NCI-H2171 treated with DMSO at 0.1 percent for 48 hours (cell line): ENCODE results near the gene DOCK4.

Experiments
- DNase-seq: peaks from one replicate; lab custom pipeline; 2025; lab: John Stamatoyannopoulos, UW

Gene DOCK4

DNA sequence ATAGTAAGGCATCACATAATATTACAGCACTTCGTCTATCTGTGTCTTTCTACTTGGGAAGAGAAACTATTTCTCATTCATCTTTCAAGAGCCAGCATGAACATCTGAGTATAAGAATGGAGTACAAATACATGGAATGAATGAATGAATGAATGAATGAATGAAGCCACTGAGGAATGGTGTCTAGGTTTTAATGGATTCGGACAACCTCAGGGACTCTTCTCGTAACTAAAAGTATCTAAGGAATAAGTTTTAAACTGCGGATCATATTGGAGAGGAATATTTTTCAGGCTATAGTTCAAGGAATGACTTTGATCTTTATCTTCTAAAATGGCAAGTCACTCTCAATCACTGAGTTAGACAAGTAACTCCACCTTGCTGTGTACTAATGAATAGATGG is 199.0 kb downstream of the DOCK4 start:
- DNase-seq, result no peak

- no peak for DNase-seq
Measured at GRCh38 chr7:112006071-112006470, 200.1 kb downstream of the DOCK4 start.

DNA sequence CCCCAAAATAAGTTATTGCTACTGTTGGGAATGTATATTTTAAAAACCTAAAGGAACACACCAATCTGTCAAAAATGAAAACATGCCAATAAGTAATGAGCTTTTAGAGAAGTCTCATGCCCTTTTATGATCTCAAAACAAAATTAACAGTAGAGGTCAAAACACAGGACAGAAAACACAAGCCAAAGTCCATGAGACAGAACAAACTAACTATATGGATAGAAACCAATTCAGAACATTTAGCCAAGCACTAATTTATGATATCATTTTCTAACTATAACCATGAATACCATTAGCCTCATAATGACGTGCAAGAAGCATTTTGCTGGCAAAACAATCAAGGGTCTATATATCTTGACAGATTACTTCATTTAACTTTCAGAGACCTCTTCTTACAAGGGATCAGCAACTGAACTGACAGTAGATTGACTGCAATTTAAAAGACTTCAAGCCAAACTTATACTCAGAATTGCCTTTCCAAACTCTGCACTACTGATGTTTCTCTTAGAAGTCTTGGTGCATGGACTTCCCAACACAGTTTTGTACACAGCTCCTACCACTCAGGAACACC is 200.9 kb downstream of the DOCK4 start:
- DNase-seq, result no peak

DNA sequence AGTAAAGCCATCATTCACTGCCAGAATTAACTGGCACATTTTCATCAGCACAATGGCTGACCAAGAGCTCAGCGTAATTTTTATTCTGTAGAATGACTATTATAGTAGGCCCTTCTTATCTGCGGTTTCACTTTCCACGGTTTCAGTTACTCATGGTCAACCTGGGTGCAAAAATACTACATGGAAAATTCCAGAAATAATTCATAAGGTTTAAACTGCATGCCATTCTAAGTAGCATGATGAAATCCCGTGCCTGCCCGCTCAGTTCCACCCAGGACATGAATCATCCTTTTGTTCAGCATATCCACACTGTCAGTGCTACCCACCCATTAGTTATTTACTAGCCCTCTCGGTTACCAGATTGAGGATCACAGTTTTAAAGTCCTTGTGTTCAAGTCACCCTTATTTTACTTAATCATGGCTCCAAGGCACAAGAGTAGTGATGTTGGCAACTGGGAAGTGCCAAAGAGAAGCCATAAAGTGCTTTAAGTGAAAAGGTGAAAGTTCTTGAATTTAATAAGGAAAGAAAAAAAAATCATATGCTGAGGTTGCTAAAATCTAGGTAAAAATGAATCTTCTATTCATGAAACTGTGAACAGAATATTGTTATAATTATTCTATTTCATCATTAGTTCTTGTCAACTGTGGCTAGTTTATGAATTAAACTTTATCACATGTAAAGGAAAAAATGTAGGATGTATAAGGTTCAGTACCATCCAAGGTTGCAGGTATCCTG is 204.9 kb downstream of the DOCK4 start:
- DNase-seq, result no peak

DNA sequence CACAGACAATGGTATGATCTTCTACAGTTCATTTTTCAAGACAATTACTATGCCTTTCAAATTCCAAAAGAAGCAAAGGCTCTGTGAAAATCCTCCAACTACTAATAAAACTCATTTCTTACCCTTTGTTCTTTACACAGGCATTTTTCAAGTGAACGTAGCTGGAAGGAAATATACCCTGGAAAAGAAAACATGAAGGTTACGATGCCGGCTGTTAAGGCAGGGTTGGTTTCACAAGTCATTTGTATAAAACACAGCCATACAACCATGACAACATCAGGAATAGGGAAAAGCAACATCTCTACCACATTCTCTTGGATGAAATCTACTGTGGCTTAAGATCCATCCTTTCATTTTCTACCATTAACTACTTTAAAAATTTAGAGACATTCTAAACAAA is 207.9 kb downstream of the DOCK4 start:
- no peak for DNase-seq

DNA sequence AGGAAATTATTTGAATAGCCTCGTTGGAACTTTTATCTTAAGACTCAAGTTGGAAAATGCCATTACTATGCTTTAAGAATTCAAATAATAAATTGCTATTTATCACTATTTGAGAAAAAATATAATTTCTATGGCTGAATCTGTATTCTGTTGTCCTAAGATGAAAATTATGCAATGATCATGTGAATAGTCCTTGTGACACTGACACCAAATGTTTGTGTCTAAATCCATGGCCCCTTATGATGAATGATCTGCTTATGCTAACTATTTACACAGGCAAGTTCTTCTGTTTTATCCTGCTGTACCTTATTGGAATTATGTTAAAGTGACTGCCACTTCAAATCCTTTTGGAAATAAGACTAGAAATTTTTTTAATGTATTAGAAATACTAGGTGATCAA is 208.7 kb downstream of the DOCK4 start:
- DNase-seq, result no peak

- DNase-seq, result no peak
Measured at GRCh38 chr7:111992601-111993000, 213.6 kb downstream of the DOCK4 start.

DNA sequence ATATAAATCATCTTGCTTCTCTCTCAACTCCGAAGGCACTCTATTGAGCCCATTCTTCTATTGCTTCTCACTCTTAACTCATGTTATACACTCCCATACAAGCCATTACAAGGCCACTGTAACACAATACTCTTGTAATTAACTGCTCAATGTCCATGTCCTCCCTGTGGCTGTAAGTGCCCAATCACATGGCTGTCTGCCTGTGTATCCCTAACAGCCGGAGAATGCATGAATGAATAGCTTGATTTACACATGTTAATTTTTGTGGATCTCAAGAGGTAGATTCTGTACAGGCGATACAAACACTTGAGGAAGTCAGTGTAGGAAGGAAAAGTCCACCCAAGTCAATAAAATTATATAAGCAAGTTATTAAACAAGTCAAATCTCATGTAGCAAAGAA is 215.6 kb downstream of the DOCK4 start:
- no peak for DNase-seq

- no peak for DNase-seq
Measured at GRCh38 chr7:111987886-111988285, 218.3 kb downstream of the DOCK4 start.

- no peak for DNase-seq
Measured at GRCh38 chr7:111987115-111987826, 218.9 kb downstream of the DOCK4 start.

DNA sequence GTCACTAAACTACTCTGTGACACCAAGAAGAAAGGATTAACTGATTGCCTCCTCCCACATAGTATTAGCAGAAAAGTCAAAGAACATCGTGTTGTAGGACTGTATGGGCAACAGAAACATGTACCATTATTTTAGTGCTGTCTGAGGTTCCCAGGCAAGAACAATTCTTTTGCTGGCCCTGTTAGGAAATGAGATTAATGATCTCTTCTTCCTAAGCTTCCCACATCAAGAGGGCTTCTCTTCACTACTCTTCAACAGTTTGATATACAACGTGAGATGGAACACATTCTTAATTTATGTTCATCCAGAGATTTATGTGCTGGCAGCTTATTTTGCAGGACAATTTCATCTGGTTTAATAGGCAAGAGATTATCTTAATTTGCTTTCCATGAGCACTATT is 219.6 kb downstream of the DOCK4 start:
- no peak for DNase-seq

DNA sequence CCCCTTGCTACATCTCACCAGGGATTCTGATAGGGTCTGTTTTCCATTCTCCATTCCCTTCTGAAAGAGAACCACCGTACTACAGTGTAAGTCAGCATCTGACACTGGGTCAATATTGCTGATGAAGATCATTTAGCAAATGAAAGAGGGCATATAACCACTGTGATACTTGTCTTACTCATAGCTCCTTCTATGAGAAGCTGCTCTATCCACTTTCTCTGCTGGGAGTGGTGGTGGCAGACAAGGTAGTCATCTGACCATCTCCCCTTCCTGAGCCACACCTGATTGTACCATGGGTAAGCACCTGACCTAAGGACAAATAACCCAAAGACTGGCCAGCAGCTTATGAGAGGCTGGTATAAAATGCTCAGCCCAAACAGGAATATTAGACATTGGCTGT is 220.4 kb downstream of the DOCK4 start:
- DNase-seq, result no peak

GRCh38 chr7:111982804-111983203 is 223.4 kb downstream of the DOCK4 start:
- DNase-seq, result no peak

DNA sequence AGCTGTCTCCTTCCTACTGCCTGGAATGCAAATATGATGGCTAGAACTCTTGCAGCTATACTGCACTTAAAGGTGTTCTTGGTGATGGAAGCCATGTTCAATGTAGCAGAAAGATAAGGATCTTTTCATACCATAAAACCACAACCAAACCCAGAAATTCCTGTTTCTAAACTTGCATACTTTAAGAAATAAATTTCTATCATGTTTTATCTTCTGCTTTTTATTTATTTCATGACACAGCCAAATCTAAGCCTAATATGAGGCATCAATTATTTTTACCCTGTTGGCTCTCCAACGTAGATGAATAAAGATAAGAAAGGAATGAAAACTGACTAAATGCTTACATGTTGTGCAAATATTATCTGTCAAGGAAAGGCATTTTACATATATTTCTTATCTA is 224.1 kb downstream of the DOCK4 start:
- DNase-seq, result no peak

- peak; percentile 74 for DNase-seq
Measured at GRCh38 chr7:111980725-111981124, 225.5 kb downstream of the DOCK4 start.

- DNase-seq, result no peak
Measured at GRCh38 chr7:111975346-111975745, 230.9 kb downstream of the DOCK4 start.

- DNase-seq, result no peak
Measured at GRCh38 chr7:111960984-111961383, 245.2 kb downstream of the DOCK4 start.

- peak; percentile 81 for DNase-seq
Measured at GRCh38 chr7:111958896-111959295, 247.3 kb downstream of the DOCK4 start.

DNA sequence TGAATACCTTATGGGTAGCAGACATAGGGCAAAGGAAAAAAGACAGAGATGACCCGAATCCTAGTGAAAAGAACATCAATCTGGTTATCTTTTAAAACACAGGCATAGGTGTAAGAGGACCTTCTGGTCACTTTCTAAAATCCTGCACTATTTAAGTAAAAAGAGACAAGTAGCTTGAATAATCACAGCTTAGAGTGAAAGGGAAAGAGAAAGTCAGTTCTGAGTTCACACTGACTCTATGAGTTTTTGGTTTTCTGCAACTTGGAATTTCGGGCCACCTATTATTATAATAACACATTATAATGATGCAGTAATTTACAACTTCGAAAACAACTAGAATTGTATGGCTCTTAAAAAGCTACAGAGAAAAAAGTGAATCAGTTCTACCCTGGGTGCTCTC is 247.8 kb downstream of the DOCK4 start:
- DNase-seq, result no peak

- no peak for DNase-seq
Measured at GRCh38 chr7:111955616-111956015, 250.6 kb downstream of the DOCK4 start.

GRCh38 chr7:111954474-111955381 is 251.5 kb downstream of the DOCK4 start:
- no peak for DNase-seq

DNA sequence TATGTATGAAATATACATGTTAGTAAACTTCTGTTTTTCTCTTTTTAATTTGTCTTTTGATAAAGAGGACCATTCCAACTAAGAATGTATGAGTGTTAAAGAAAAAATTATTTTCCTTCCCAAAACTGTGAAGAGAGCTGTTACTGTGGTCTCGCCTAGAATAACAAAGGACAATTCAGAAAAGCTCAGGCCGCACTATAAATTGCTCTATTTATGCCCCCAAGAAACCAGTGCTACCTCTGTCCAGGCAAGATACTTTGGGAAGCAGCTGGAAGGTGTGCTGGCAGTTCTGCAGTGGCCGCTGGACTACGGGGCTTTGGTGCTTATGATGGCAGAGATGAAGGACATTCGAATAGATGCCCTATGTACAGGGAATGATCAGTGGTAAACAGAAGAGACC is 252.1 kb downstream of the DOCK4 start:
- no peak for DNase-seq
